AG09309 (cell line): Measurements from ENCODE around the gene EML6.
"Not testable (repeated sequence)": the region's sequence is repeated elsewhere in the genome, so short reads cannot be mapped to it uniquely, and the experiment has no call there.

Source experiments
- DNase-seq: peaks from one replicate; pipeline ENCODE4 v3.0.0-alpha.2; 2010; ENCODE audit warnings: low read depth
- H3K4me3 ChIP-seq: 2 replicates; pipeline ENCODE4 v1.5.1; 2011; ENCODE audit warnings: mild to moderate bottlenecking, low read depth, low read length, moderate library complexity; ENCODE audit not compliant: control insufficient read depth
- CTCF ChIP-seq: IDR thresholded peaks from 2 replicates; pipeline ENCODE4 v1.5.1; 2011; ENCODE audit warnings: mild to moderate bottlenecking, low read depth, low read length, inconsistent platforms; ENCODE audit not compliant: insufficient read depth, control insufficient read depth; ENCODE audit errors: missing control alignments

EML6 gene

GRCh38 chr2:54871457-54872107, 148.1 kb downstream of the EML6 start:
- peak; percentile 8 for DNase-seq
- no peak for TF ChIP-seq CTCF
- H3K4me3 ChIP-seq = no peak overlapping the region

- TF ChIP-seq CTCF = no peak
- no peak for DNase-seq
- H3K4me3 ChIP-seq = no peak overlapping the region
Measured at GRCh38 chr2:54872780-54873179, 149.3 kb downstream of the EML6 start.

GRCh38 chr2:54873236-54873635, 149.8 kb downstream of the EML6 start:
- H3K4me3 ChIP-seq, DNase-seq: not testable (repeated sequence)

- DNase-seq = no peak
- no peak overlapping the region for H3K4me3 ChIP-seq
- no peak for TF ChIP-seq CTCF
Measured at GRCh38 chr2:54876764-54877163, 153.3 kb downstream of the EML6 start.

- no peak for DNase-seq
- no peak for TF ChIP-seq CTCF
- H3K4me3 ChIP-seq = no peak overlapping the region
Measured at GRCh38 chr2:54878182-54878581, 154.7 kb downstream of the EML6 start.

- H3K4me3 ChIP-seq = no peak overlapping the region
- no peak for TF ChIP-seq CTCF
- DNase-seq = no peak
Measured at GRCh38 chr2:54879032-54879431, 155.6 kb downstream of the EML6 start.

GRCh38 chr2:54879598-54880332, 156.3 kb downstream of the EML6 start:
- H3K4me3 ChIP-seq = no peak overlapping the region
- DNase-seq = no peak
- no peak for TF ChIP-seq CTCF
